ENCODE measurements around the gene PSMD1.
"Not testable (repeated sequence)": the region's sequence is repeated elsewhere in the genome, so short reads cannot be mapped to it uniquely, and the experiment has no call there.

Gene PSMD1

DNA sequence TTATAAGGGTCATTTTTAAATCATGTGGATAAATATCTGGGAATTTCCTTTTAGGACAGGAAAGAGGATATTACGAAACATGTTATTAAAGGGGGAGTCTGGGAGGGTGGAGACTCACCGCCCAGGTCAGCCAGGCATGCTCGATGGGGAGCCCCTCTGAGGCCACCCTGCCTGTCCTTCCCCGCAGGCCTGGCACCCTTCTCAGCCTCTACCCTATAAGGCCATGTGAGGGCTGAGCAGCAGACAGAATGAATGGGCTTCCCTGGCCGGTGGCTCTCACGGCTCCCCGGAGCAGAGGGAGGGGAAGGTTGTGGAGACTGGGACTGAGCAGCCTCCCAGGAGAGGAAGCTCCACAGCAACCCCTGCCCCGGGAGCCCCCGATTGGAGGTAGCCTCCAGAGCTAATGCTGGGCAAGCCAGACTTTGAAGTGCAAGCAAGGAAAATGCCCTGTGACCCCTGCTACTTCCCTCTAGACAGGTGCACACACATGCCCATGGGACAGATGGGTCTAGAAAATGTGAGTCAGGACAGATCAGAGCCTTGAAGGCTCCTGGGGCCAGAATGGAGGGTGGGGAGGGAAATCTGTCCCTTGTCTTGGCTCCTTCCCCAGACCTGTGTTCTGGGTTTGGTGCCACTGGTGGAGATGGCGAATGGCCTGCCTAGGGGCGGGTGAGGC lies 128.5 kb downstream of the PSMD1 start:
- no peak for DNase-seq (ENCODE audit: low read depth in 3 of 3)

GRCh38 chr2:231185886-231186285 lies 129.2 kb downstream of the PSMD1 start:
- no peak for DNase-seq (ENCODE audit: low read depth in 3 of 3)

DNA sequence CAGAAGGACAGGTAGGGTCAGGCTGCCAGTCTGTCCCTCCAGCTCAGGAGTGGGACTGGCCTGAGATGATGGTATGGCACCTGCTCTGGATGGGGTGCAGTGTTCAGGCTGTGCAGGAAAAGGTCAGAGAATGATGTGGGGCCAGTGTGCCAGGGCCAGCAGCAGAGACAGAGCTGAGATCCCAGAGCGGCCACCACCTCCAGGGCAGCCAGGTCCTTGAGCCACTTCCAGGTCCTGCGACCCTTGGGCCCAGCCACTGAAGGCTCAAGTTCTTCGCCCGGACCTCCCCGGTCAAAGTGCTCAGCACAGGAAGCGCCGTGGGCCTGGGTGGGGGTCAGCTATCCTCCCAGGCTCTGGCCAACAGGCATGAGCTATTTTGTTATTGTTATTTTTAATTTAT lies 129.7 kb downstream of the PSMD1 start:
- no peak for DNase-seq (ENCODE audit: low read depth in 3 of 3)

- no peak for DNase-seq (ENCODE audit: low read depth in 3 of 3)
Measured at GRCh38 chr2:231187736-231188505, 131.3 kb downstream of the PSMD1 start.

GRCh38 chr2:231188506-231189170 lies 132.0 kb downstream of the PSMD1 start:
- DNase-seq (ENCODE audit: low read depth in 3 of 3), result no peak

GRCh38 chr2:231189171-231189530 lies 132.5 kb downstream of the PSMD1 start:
- no peak for DNase-seq (ENCODE audit: low read depth in 3 of 3)

DNA sequence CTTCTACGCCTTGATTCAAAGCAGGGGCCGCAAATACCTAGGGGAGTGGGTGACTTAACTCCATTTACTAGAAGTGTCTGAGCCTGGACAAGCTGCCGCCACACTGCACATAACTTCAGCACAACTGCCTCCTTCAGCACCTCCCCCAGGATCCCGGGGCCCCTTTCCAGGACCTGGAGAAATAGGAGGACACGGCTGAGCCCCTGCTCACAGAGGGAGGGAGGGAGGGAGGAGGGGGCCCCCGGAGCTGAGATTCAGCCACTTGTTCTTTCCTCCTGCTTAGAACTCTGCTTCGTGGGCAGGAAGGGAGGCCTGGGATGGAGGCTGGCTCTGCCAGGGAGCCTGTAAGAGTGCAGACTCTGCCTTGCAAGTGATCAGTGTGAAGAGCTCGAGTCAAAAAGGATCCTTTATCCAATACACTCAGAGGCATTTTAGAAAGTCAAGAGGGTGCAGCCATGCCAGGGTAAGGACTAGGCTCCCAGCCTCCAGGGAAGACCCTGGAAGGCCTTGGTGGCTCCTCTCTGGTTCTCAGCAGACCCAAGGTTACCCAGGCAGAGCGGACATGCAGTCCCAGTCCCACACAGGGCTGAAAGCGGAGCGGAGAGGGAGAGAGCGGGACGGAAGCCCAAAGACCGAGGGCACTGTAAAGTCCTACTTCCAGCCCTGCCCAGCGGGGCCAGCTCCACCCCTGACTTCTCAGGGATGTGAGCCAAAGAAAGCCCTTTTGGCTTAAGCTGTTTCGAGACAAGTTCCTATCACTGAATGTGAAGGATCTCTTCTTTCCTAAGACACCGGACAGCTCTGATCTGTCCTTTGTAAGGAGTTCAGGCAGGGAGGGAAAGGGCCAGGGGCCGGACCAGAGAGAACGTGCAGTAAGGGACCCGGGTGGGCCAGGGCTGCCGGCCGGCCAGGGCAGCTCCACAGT lies 133.2 kb downstream of the PSMD1 start:
- DNase-seq (ENCODE audit: low read depth in 3 of 3), result no peak

- no peak for DNase-seq (ENCODE audit: low read depth in 3 of 3)
Measured at GRCh38 chr2:231190531-231191197, 134.0 kb downstream of the PSMD1 start.

DNA sequence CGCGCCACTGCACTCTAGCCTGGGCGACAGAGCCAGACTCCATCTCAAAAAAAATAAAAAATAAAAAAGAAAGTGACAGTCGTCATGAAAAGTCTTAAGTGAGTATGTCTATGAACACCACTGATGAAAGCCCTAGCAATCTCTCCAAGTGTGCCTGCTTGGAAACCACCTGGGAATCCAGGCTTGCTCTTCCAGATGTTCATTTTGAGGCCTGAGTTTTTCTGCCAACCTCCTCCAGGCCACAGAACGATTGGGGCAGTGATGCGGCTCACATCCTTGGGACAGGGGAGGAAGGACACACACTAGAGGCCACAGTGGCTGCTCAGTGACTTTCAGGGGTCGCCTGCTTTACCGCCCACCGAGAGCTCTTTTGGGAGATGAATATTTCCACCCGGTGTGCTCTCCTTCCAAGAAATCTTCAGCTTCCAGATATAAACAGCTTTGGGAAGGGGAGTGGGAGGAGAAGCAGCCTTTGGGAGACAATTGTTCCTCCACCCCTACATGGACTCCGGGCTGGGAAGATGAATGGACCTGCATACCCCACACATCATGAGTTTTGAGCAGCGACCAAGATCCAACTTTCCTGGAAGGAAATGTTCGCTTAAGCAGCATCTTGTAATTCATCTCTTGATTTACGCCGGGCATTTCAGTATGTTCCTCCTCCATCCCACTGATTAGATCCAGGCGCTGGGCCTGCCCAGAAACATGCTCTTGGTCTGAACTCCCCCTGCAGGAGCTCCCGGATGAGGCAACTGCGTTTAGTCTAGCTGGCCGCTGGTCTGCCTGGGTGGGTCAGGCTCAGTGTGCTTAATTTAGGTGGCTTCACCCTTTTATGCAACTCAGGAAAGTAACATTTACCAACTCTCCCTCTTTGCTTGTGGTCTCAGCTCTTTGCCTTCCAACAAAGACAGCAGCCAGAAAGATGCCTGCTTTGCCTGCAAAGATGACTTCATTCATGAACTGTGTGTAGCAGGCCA lies 135.5 kb downstream of the PSMD1 start:
- DNase-seq (ENCODE audit: low read depth in 3 of 3), result no peak

DNA sequence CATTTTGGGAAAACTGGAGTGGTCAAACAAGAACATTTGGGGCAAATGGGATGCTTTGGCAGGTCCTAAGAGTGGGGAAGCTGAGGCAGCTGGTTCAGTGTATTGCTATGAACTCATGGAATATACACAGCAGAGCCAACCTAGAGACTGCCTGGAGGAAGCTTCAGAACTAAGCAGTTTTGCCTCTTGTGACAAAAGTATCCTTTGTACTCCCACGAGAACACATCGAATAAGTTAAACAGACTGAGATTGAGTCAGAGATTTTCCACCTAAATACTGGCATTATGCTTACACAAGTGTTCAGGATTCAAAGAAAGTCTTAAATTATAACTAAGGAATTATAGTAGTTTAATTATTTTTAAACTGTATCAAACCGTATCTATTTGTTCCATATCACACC lies 136.5 kb downstream of the PSMD1 start:
- DNase-seq (ENCODE audit: low read depth in 3 of 3), result no peak

DNA sequence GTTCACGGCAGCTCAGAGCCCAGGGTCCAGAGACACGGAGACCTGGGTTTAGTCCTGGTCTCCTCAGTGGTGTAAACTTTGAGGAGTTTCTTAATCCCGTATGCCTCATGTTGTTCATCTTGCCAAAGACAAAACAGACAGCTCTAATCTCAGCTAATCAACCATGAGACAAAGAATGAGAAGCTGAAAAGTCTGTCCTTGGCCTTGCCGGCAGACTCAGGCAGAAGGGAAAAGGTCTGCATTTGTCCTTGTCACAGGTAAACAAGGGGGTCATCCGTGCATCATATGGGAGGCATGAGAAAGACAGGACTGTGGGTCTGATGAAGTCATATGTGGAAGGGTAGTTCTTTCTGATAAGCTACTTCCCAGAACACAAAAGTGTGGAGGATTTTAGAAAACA lies 139.9 kb downstream of the PSMD1 start:
- DNase-seq (ENCODE audit: low read depth in 3 of 3), result no peak

DNA sequence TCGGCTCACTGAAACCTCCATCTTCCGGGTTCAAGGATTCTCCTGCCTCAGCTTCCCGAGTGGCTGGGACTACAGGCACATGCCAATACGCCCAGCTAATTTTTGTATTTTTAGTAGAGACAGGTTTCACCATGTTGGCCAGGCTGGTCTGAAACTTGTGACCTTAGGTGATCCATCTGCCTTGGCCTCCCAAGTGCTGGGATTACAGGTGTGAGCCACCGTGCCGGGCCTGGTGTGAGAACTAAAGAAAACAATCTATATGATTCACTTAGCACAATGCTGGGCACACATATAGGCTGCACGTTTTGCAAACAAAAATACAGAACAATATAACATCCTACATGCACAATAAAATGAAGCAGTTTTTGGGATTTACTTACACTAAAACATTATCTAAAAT lies 140.5 kb downstream of the PSMD1 start:
- not testable (repeated sequence) for DNase-seq (ENCODE audit: low read depth in 3 of 3)

DNA sequence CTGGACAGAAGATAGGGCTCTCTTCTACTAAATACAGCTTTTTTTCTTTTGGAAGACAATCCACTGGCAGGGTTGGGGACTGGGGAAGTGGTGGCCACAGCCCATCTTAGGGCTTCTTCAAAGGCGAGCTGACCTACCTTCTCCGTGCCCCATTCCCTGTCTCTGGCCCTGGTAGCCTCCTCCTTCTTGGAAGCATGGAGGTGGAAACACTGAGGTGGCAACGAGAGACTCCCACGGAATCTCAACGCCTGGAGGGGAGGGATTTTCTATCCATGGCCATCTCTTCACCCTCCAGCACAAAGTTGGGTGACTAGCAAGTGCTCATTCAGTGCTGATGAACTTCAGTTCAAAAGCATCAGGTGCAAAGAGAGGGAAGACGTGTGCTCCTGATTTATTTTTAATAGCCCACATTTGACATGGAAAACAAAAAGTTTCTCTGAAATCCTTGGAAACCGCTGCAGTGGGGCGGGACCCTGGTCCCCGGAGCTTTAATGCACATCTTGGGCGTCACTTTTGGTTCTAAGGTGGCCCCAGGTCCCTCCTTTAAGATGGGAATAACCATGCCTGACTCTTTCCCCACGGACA lies 141.1 kb downstream of the PSMD1 start:
- no peak for DNase-seq (ENCODE audit: low read depth in 3 of 3)

GRCh38 chr2:231198291-231199173 lies 141.9 kb downstream of the PSMD1 start, which contains the start of gene ARMC9:
Gene ARMC9 (plus strand): TSS chr2:231198631. CDS start chr2:231206239, 7,608 bp downstream.
- DNase-seq (ENCODE audit: low read depth in 3 of 3), result peak; percentile 48 to 68 (median 56)

GRCh38 chr2:231199219-231199618 lies 142.6 kb downstream of the PSMD1 start:
- no peak for DNase-seq (ENCODE audit: low read depth in 3 of 3)

DNA sequence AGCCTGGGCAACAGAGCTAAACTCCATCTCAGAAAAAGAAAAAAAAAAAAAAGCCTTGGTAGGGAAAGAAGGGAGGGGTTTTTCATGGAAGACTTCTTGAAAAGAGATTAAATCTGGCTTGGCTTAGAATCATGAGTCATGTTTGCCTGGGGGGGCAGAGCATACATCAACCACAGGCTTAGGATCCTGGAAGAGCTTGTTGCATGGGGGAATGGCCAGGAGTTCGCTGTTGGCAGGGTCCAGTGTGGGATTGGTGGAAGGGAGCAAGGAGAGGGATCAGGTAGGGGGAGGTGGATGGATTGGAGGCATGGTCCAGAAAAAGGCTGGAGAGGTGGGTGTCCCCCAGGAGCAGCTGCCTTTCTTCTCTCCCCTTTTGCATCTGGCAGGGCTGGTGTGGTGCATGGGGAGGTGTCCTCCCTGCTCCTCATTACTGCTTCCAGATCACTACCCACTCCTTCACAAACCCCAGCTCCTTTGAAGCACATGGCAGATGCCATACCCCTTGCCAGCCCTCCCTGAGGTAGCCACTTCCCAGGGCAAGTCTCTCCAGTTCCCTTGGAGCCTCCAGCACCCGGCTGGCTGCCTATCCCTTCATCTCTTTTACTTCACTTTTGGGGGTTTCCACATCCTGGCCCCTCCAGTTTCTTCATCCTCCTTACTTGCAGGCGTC lies 144.3 kb downstream of the PSMD1 start:
- no peak for DNase-seq (ENCODE audit: low read depth in 3 of 3)

DNA sequence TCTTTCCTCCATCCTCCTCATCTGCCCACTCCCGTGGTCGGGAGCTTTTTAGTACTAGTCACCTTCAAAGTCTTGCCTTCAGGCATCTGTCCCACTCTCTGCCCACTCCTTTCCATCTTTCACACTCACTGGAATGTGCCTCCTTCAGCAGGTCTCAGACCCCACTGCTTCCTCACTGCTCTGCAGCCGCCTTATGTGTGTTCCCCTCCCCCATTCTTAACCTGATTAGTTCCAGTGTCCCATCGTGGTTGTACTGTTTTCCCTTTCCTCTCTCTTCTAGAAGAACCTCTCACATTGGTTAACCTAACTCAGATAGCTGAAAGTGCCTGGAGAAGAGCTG lies 144.8 kb downstream of the PSMD1 start:
- DNase-seq (ENCODE audit: low read depth in 3 of 3), result no peak

DNA sequence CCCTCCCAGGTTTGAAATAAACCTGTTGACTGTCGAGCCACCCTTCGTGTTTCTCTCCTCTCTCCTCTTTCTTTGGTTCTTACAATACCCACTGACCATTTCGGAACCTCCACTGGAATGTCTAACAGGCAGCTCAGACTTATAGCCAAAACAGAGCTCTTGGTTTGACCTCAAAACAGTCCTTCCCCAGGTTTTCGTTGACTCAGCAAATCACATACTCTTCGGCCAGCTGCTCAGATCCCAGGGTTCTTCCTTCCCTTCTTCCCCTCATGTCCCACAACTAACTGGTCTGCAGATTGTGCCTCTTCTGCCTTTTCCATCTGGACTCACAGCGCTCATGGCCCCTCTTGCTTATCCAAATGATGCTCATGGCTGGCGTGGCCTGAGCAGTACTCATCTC lies 146.4 kb downstream of the PSMD1 start:
- no peak for DNase-seq (ENCODE audit: low read depth in 3 of 3)
